Osteoblast (primary cell): ENCODE data around the gene CTR9. TPM values are rescaled to one million over a fixed set of nuclear protein-coding genes. Genes with fewer than 3 reads are reported as not detected.
A peak's percentile ranks its signal among the peaks of the same experiment; 100 is the strongest.

Source experiments
- DNase-seq: peaks from one replicate; pipeline ENCODE4 v3.0.0; 2011; ENCODE audit warnings: low spot score, mixed read lengths; ENCODE audit not compliant: insufficient read length; ENCODE audit errors: missing footprints
- H2AFZ ChIP-seq: 2 replicates; pipeline ENCODE4 v1.6.0; 2011; ENCODE audit warnings: mild to moderate bottlenecking, low read length
- H3K27ac ChIP-seq: 2 replicates; pipeline ENCODE4 v1.5.1; 2011; ENCODE audit warnings: mild to moderate bottlenecking, low read depth, low read length, moderate library complexity
- H3K27me3 ChIP-seq: 2 replicates; pipeline ENCODE4 v1.6.0; 2012; ENCODE audit warnings: mild to moderate bottlenecking, control low read depth, inconsistent platforms, low read length, moderate library complexity; ENCODE audit not compliant: insufficient read depth
- H3K36me3 ChIP-seq: 2 replicates; pipeline ENCODE4 v1.5.1; 2011; ENCODE audit warnings: mild to moderate bottlenecking, low read length, control low read depth, moderate library complexity; ENCODE audit not compliant: insufficient read depth
- H3K4me1 ChIP-seq: 2 replicates; pipeline ENCODE4 v1.5.1; 2011; ENCODE audit warnings: mild to moderate bottlenecking, low read length, control low read depth, moderate library complexity; ENCODE audit not compliant: insufficient read depth
- H3K4me2 ChIP-seq: 2 replicates; pipeline ENCODE4 v1.6.0; 2011; ENCODE audit warnings: mild to moderate bottlenecking, low read length; ENCODE audit not compliant: insufficient read depth
- H3K4me3 ChIP-seq: fragments of 200-600 bp; sonication (generic); 3 replicates; pipeline ENCODE4 v1.5.1; 2012; ENCODE audit warnings: mild to moderate bottlenecking, low read length, inconsistent platforms; ENCODE audit not compliant: insufficient read depth
- H3K79me2 ChIP-seq: 2 replicates; pipeline ENCODE4 v1.6.0; 2012; ENCODE audit warnings: mild to moderate bottlenecking, low read length, control low read depth, inconsistent platforms; ENCODE audit not compliant: insufficient read depth
- H3K9me3 ChIP-seq: 2 replicates; pipeline ENCODE4 v1.5.1; 2011; ENCODE audit warnings: low read depth, low read length, control low read depth
- H4K20me1 ChIP-seq: 2 replicates; pipeline ENCODE4 v1.6.0; 2012; ENCODE audit warnings: mild to moderate bottlenecking, low read length, control low read depth; ENCODE audit not compliant: insufficient read depth
- CTCF ChIP-seq: IDR thresholded peaks from 2 replicates; pipeline ENCODE4 v1.5.1; 2011; ENCODE audit warnings: mild to moderate bottlenecking, low read depth, low read length, moderate library complexity; ENCODE audit errors: extremely low read depth
- total RNA-seq: library from RNA; depleted of rRNA; stranded (reverse); fragments of >200 nt; gene quantifications from 2 replicates; pipeline ENCODE4 v1.2.3, GENCODE V29; 2012

The CTR9 gene
- total RNA-seq, 1 donor: 25.0 TPM

GRCh38 chr11:10779086-10779485 lies 28.0 kb downstream of the CTR9 start:
- no peak for DNase-seq
- H3K9me3 ChIP-seq: no peaks in the 10 kb centered on the region
- no peak overlapping the region for H2AFZ ChIP-seq
- peak overlapping the region; percentile 93 for H3K27ac ChIP-seq
- H3K4me2 ChIP-seq: peak overlapping the region; percentile 42
- no peaks in the 10 kb centered on the region for H3K79me2 ChIP-seq
- H4K20me1 ChIP-seq: no peaks in the 10 kb centered on the region
- H3K4me3 ChIP-seq: no peak overlapping the region
- TF ChIP-seq CTCF: no peak
- H3K27me3 ChIP-seq: no peaks in the 10 kb centered on the region
- H3K36me3 ChIP-seq: peaks cover 29% of the 10 kb centered on the region
- H3K4me1 ChIP-seq: peaks cover 22% of the 10 kb centered on the region

- Histone ChIP-seq H3K9me3 (no peaks in the 10 kb centered on the region), H3K36me3 (peaks cover 20% of the 10 kb centered on the region), H3K4me2 (no peak overlapping the region), H3K4me1 (peaks cover 22% of the 10 kb centered on the region), H2AFZ (no peak overlapping the region), H3K79me2 (no peaks in the 10 kb centered on the region), H3K27me3 (no peaks in the 10 kb centered on the region), H3K4me3 (no peak overlapping the region), H4K20me1 (no peaks in the 10 kb centered on the region), H3K27ac (no peak overlapping the region)
- DNase-seq: no peak
- TF ChIP-seq CTCF: no peak
Observed at GRCh38 chr11:10780040-10780439, 29.0 kb downstream of the CTR9 start.

GRCh38 chr11:10784232-10785145 lies 33.4 kb downstream of the CTR9 start:
- H3K27me3 ChIP-seq: no peaks in the 10 kb centered on the region
- no peak overlapping the region for H2AFZ ChIP-seq
- H3K79me2 ChIP-seq: no peaks in the 10 kb centered on the region
- H3K9me3 ChIP-seq: no peaks in the 10 kb centered on the region
- H3K4me3 ChIP-seq: no peak overlapping the region
- H3K4me2 ChIP-seq: no peak overlapping the region
- peaks cover 5% of the 10 kb centered on the region for H3K36me3 ChIP-seq
- DNase-seq: no peak
- no peaks in the 10 kb centered on the region for H4K20me1 ChIP-seq
- H3K27ac ChIP-seq: no peak overlapping the region
- no peak for TF ChIP-seq CTCF
- H3K4me1 ChIP-seq: peaks cover under 1% of the 10 kb centered on the region

- TF ChIP-seq CTCF: no peak
- Histone ChIP-seq H3K4me3 (no peak overlapping the region), H4K20me1 (no peaks in the 10 kb centered on the region), H3K4me2 (no peak overlapping the region), H3K36me3 (peaks cover 5% of the 10 kb centered on the region), H3K27me3 (no peaks in the 10 kb centered on the region), H3K27ac (no peak overlapping the region), H3K79me2 (no peaks in the 10 kb centered on the region), H3K4me1 (no peaks in the 10 kb centered on the region), H3K9me3 (no peaks in the 10 kb centered on the region), H2AFZ (no peak overlapping the region)
- DNase-seq: no peak
Observed at GRCh38 chr11:10785146-10785474, 34.1 kb downstream of the CTR9 start.
